ENCODE results near the gene KCNMA1.

The KCNMA1 gene

GRCh38 chr10:77016278-77016815 is 621.3 kb downstream of the KCNMA1 start:
- Mint-ChIP-seq H3K4me1 (ENCODE audit: low read depth) (no peaks in the 10 kb centered on the region), H3K4me3 (no peak overlapping the region), H3K36me3 (ENCODE audit: low read depth) (no peaks in the 10 kb centered on the region), H3K27me3 (no peaks in the 10 kb centered on the region), H3K9me3 (no peaks in the 10 kb centered on the region), H3K27ac (no peak overlapping the region)

- H3K4me3 Mint-ChIP-seq: no peak overlapping the region
- no peaks in the 10 kb centered on the region for H3K36me3 Mint-ChIP-seq (ENCODE audit: low read depth)
- H3K9me3 Mint-ChIP-seq: no peaks in the 10 kb centered on the region
- H3K4me1 Mint-ChIP-seq (ENCODE audit: low read depth): peaks cover under 1% of the 10 kb centered on the region
- no peaks in the 10 kb centered on the region for H3K27me3 Mint-ChIP-seq
- no peak overlapping the region for H3K27ac Mint-ChIP-seq
Measured at GRCh38 chr10:77015360-77015759, 622.2 kb downstream of the KCNMA1 start.

GRCh38 chr10:77012812-77013500 is 624.7 kb downstream of the KCNMA1 start:
- Mint-ChIP-seq H3K27me3 (no peaks in the 10 kb centered on the region), H3K9me3 (no peaks in the 10 kb centered on the region), H3K36me3 (ENCODE audit: low read depth) (no peaks in the 10 kb centered on the region), H3K4me3 (no peak overlapping the region), H3K4me1 (ENCODE audit: low read depth) (peaks cover 4% of the 10 kb centered on the region), H3K27ac (no peak overlapping the region)

- Mint-ChIP-seq H3K9me3 (no peaks in the 10 kb centered on the region), H3K4me3 (no peak overlapping the region), H3K4me1 (ENCODE audit: low read depth) (peaks cover 4% of the 10 kb centered on the region), H3K36me3 (ENCODE audit: low read depth) (no peaks in the 10 kb centered on the region), H3K27me3 (no peaks in the 10 kb centered on the region), H3K27ac (no peak overlapping the region)
Measured at GRCh38 chr10:77011874-77012811, 625.5 kb downstream of the KCNMA1 start.

- H3K36me3 Mint-ChIP-seq (ENCODE audit: low read depth): no peaks in the 10 kb centered on the region
- H3K4me3 Mint-ChIP-seq: no peak overlapping the region
- H3K27ac Mint-ChIP-seq: no peak overlapping the region
- no peaks in the 10 kb centered on the region for H3K27me3 Mint-ChIP-seq
- peaks cover 4% of the 10 kb centered on the region for H3K4me1 Mint-ChIP-seq (ENCODE audit: low read depth)
- no peaks in the 10 kb centered on the region for H3K9me3 Mint-ChIP-seq
Measured at GRCh38 chr10:77010430-77010829, 627.2 kb downstream of the KCNMA1 start.

GRCh38 chr10:77007834-77008233 is 629.8 kb downstream of the KCNMA1 start:
- H3K36me3 Mint-ChIP-seq (ENCODE audit: low read depth): no peaks in the 10 kb centered on the region
- peaks cover 4% of the 10 kb centered on the region for H3K4me1 Mint-ChIP-seq (ENCODE audit: low read depth)
- H3K9me3 Mint-ChIP-seq: no peaks in the 10 kb centered on the region
- peaks cover 4% of the 10 kb centered on the region for H3K27me3 Mint-ChIP-seq
- H3K4me3 Mint-ChIP-seq: no peak overlapping the region
- no peak overlapping the region for H3K27ac Mint-ChIP-seq

- peaks cover 4% of the 10 kb centered on the region for H3K4me1 Mint-ChIP-seq (ENCODE audit: low read depth)
- H3K27ac Mint-ChIP-seq: no peak overlapping the region
- no peaks in the 10 kb centered on the region for H3K9me3 Mint-ChIP-seq
- no peaks in the 10 kb centered on the region for H3K36me3 Mint-ChIP-seq (ENCODE audit: low read depth)
- no peak overlapping the region for H3K4me3 Mint-ChIP-seq
- H3K27me3 Mint-ChIP-seq: peaks cover 4% of the 10 kb centered on the region
Measured at GRCh38 chr10:77006836-77007511, 630.6 kb downstream of the KCNMA1 start.

- H3K4me3 Mint-ChIP-seq: no peak overlapping the region
Measured at GRCh38 chr10:77005871-77006270, 631.7 kb downstream of the KCNMA1 start.

GRCh38 chr10:77004917-77005564 is 632.6 kb downstream of the KCNMA1 start:
- H3K4me3 Mint-ChIP-seq: no peak overlapping the region
- H3K36me3 Mint-ChIP-seq (ENCODE audit: low read depth): no peaks in the 10 kb centered on the region
- peaks cover under 1% of the 10 kb centered on the region for H3K4me1 Mint-ChIP-seq (ENCODE audit: low read depth)
- H3K9me3 Mint-ChIP-seq: no peaks in the 10 kb centered on the region
- no peak overlapping the region for H3K27ac Mint-ChIP-seq
- peaks cover 4% of the 10 kb centered on the region for H3K27me3 Mint-ChIP-seq

More at GRCh38 chr10:77005871-77006270, 631.7 kb downstream of the KCNMA1 start:
- peaks cover 4% of the 10 kb centered on the region for H3K27me3 Mint-ChIP-seq
- no peaks in the 10 kb centered on the region for H3K36me3 Mint-ChIP-seq (ENCODE audit: low read depth)
- no peak overlapping the region for H3K27ac Mint-ChIP-seq
- H3K4me1 Mint-ChIP-seq (ENCODE audit: low read depth): peaks cover 4% of the 10 kb centered on the region
- H3K9me3 Mint-ChIP-seq: no peaks in the 10 kb centered on the region

- Mint-ChIP-seq H3K4me3 (no peak overlapping the region), H3K36me3 (ENCODE audit: low read depth) (no peaks in the 10 kb centered on the region), H3K27ac (no peak overlapping the region), H3K9me3 (no peaks in the 10 kb centered on the region), H3K4me1 (ENCODE audit: low read depth) (no peaks in the 10 kb centered on the region), H3K27me3 (peaks cover 4% of the 10 kb centered on the region)
Measured at GRCh38 chr10:77002872-77003271, 634.7 kb downstream of the KCNMA1 start.

GRCh38 chr10:77001206-77001605 is 636.4 kb downstream of the KCNMA1 start:
- Mint-ChIP-seq H3K27me3 (peaks cover 4% of the 10 kb centered on the region), H3K9me3 (no peaks in the 10 kb centered on the region), H3K36me3 (ENCODE audit: low read depth) (no peaks in the 10 kb centered on the region), H3K27ac (peak overlapping the region; percentile 26), H3K4me3 (no peak overlapping the region), H3K4me1 (ENCODE audit: low read depth) (no peaks in the 10 kb centered on the region)

GRCh38 chr10:76998451-76998850 is 639.2 kb downstream of the KCNMA1 start:
- Mint-ChIP-seq H3K27me3 (no peaks in the 10 kb centered on the region), H3K4me3 (no peak overlapping the region), H3K9me3 (no peaks in the 10 kb centered on the region), H3K4me1 (ENCODE audit: low read depth) (no peaks in the 10 kb centered on the region), H3K36me3 (ENCODE audit: low read depth) (no peaks in the 10 kb centered on the region), H3K27ac (no peak overlapping the region)

- H3K4me3 Mint-ChIP-seq: no peak overlapping the region
- no peaks in the 10 kb centered on the region for H3K36me3 Mint-ChIP-seq (ENCODE audit: low read depth)
- H3K4me1 Mint-ChIP-seq (ENCODE audit: low read depth): no peaks in the 10 kb centered on the region
- H3K27ac Mint-ChIP-seq: no peak overlapping the region
- H3K27me3 Mint-ChIP-seq: no peaks in the 10 kb centered on the region
- H3K9me3 Mint-ChIP-seq: no peaks in the 10 kb centered on the region
Measured at GRCh38 chr10:76997631-76998030, 640.0 kb downstream of the KCNMA1 start.

- Mint-ChIP-seq H3K27me3 (no peaks in the 10 kb centered on the region), H3K36me3 (ENCODE audit: low read depth) (no peaks in the 10 kb centered on the region), H3K4me3 (no peak overlapping the region), H3K9me3 (no peaks in the 10 kb centered on the region), H3K27ac (no peak overlapping the region), H3K4me1 (ENCODE audit: low read depth) (no peaks in the 10 kb centered on the region)
Measured at GRCh38 chr10:76995023-76995422, 642.6 kb downstream of the KCNMA1 start.
